GM12875 (cell line): ENCODE results near the gene TAS2R14.

ENCODE experiments used
- H3K4me3 ChIP-seq: one replicate; pipeline ENCODE4 v1.5.1; 2011; ENCODE audit warnings: low read depth, low read length, control low read depth
- TF ChIP-seq, protein P1 (sequence below): IDR thresholded peaks from 2 replicates; pipeline ENCODE4 v1.5.1; 2011; ENCODE audit warnings: low read depth, mild to moderate bottlenecking, control low read depth, inconsistent platforms, low read length, moderate library complexity, borderline replicate concordance; ENCODE audit not compliant: insufficient read depth

TAS2R14 gene

DNA sequence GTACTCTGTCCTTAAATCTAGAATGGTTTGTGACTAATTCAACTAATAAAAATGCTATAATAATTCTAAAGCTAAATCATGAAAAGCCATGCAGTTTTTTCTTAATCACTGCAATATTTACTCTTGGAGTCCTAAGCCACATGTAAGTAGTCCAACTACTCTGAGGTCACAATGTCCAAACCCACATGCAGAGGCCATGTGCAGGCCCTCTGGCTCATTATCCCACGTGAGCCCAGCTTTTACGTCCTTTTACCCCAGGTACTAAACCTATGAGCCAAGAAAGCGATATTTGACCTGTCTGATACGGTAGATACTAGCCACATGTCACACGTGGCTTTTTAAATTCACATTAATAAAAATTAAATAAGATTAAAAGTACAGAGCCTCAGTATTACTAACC lies 42.2 kb downstream of the TAS2R14 start:
- no peak overlapping the region for H3K4me3 ChIP-seq
- TF ChIP-seq, protein P1, sequence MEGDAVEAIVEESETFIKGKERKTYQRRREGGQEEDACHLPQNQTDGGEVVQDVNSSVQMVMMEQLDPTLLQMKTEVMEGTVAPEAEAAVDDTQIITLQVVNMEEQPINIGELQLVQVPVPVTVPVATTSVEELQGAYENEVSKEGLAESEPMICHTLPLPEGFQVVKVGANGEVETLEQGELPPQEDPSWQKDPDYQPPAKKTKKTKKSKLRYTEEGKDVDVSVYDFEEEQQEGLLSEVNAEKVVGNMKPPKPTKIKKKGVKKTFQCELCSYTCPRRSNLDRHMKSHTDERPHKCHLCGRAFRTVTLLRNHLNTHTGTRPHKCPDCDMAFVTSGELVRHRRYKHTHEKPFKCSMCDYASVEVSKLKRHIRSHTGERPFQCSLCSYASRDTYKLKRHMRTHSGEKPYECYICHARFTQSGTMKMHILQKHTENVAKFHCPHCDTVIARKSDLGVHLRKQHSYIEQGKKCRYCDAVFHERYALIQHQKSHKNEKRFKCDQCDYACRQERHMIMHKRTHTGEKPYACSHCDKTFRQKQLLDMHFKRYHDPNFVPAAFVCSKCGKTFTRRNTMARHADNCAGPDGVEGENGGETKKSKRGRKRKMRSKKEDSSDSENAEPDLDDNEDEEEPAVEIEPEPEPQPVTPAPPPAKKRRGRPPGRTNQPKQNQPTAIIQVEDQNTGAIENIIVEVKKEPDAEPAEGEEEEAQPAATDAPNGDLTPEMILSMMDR, result no peak

DNA sequence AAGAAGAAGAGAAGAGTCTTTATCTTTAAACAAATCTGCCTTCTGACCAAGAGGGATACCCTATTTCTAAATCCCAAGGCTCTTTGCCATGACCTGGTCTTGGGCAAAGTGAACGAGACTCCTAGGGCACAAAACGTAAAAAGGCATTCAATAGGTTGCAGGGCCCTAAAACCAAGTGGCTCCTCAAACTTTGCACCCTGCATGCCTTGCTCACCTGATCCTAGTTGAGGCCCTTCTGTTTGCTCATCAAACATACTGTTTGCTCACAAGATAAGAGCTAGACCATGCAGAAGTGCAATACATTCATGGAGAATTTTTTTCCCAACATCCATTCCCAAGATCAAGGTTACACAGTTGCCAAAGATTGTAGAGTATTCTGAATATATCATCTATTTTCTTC lies 47.1 kb downstream of the TAS2R14 start:
- H3K4me3 ChIP-seq, result no peak overlapping the region
- TF ChIP-seq, protein P1, result no peak

DNA sequence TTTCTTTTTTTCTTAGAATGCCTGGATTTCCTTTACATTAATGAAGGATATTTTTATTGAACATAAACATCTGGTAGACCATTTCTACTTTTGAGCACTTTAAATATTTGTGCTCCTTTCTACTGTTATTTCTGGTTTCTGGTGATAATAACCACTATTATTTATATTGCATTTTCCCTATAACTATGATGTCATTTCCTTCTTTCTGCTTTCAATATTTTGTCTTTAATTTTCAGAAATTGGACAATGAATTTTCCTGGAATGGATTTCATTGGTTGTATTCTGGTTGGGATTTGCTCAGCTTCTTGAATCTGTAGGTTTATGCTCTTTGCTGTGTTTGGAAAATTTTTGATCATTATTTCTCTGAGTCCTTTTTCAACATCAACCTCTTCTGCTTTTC lies 49.8 kb downstream of the TAS2R14 start:
- no peak overlapping the region for H3K4me3 ChIP-seq
- TF ChIP-seq, protein P1, result no peak
